ENCODE data around the gene THYN1.

Gene THYN1

GRCh38 chr11:134226806-134227325, 26.3 kb downstream of the THYN1 start:
- TF ChIP-seq GATA3 (IDR thresholded peaks at IDR 0.05; ENCODE audit: low read depth, low read length) (no peak), GATA2 (IDR thresholded peaks at IDR 0.05; ENCODE audit: low read depth, low read length) (no peak)

DNA sequence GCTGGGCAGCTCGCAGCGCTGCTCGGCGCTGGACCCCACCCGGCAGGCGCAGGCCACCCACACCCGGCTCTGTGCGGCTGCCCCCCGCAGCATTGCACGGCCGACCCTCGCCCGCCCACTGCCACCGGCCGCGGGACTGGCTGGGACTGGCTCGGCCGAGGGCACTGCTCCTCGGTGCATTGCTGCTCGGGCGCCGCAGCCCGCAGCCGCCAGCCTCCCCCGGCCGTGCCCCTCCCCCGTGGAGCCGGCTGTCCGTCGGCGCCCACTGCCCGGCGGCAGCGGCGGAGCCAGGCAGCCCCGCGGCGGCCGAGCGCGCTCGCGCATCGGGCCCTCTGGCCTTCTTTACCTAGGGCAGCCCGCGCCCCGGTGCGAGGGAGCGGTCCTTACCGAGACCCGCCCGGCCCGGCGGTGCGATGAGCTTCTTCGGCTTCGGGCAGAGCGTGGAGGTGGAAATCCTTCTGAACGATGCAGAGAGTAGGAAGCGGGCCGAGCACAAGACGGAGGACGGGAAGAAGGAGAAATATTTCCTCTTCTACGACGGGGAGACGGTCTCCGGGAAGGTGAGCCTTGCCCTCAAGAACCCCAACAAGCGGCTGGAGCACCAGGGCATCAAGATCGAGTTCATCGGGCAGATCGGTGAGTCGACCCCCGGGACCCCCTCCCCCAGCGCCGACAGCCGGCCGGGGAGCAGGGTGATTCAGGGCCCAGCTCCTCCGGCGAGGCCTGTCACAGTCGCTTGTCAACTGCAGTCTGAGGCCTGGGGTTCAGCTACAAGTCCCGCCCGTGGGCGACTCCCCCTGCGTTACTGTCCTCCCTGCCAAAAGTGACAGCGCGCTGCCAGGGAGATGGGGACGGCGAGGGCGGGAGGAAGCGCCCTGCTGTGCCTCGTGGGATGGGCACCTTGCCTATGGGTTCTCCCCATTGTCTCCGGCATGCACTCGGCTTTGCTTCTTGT, 28.2 kb downstream of the THYN1 start:
- TF ChIP-seq GATA3 (IDR thresholded peaks at IDR 0.05; ENCODE audit: low read depth, low read length) (no peak), GATA2 (IDR thresholded peaks at IDR 0.05; ENCODE audit: low read depth, low read length) (no peak)

DNA sequence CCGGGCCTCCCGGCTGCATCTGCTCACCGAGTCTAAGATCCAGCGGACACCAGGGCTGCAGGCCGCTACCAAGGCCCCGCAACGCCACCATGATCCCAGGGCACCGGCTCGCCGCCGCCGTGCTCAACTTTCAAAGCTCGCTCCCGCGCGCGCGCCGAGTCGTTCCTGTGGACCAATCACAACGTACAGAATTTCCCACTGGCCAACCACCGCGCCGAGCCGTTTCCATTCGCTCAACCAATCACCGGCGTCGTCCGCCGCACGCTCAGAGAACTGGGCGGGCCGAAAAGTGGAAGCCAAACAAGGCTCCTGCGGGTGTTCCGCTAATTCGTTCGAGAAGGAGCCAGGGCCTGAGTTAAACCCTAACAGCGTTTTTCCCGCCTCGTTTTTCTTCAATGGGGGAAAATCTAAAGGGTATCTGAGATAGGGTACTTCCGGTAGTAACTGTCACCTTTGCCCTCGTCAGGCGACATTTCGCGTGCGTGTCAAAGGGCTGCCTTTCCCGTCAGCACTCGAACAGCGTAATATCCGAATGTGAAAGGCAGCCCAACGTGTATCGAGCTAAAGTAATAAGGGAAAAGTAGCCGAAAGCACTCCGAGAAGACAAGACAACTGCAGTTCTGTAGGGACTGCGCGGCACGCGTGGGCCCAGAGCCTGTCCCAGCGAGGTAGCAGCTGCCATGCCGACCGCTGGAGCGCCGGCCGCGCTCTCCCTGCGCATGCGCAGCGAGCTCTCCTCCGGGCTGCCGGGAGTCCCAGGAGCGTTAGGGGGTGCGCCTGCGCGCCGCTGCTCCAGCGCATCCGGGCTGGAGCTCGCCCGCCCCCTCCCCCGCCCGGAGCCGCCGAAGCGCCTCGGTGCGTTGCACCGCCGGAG, 29.1 kb downstream of the THYN1 start, which contains the start of the genes NCAPD3 and VPS26B:
Gene NCAPD3, minus strand, starts transcription at position 132 of the 874 bp plus-strand sequence. Its CDS starts 41 bp downstream, at position 91.
Gene VPS26B, plus strand, starts transcription at position 836 of the 874 bp plus-strand sequence. CDS start 452 bp downstream, outside the sequence.
- TF ChIP-seq GATA2 (IDR thresholded peaks at IDR 0.05; ENCODE audit: low read depth, low read length) (no peak), GATA3 (IDR thresholded peaks at IDR 0.05; ENCODE audit: low read depth, low read length) (no peak)

DNA sequence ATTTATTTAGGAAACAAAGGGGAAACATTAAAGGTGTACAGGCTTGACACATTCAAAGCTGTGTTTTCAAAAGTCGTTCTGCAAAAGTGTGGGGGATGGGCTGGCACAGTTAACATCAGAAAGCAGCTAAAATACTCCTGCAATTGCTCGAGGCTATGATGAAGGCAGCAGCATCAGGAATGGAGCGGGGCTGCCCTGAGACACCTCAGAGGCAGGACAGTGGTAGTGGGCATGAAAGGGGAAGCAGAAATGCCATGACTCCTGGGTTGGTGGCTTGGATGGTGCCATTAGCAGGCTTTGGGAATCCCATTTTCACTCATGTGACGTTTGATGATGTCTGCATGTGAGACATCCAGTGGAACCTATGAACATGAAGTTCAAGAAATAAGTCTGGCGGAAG, 30.0 kb downstream of the THYN1 start:
- TF ChIP-seq GATA2 (IDR thresholded peaks at IDR 0.05; ENCODE audit: low read depth, low read length) (no peak), GATA3 (IDR thresholded peaks at IDR 0.05; ENCODE audit: low read depth, low read length) (no peak)

DNA sequence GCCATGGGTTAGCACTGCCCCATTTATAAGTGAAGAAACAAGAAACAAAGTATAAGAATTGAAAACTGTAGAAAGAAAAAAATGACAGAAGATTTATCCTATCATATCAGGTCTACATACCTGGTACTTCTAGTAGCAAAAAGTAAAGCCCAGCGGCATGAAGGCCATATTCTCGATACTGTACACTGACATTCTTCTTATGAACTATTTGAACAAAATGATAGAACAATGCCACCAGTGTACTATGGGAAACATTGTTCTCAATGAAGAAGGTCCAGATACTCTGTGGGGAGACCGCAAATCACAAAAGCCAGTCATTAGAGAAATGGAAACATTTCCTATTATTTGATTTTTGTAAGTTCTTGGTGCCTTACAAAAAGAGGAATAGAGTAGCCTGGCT, 36.3 kb downstream of the THYN1 start:
- TF ChIP-seq GATA2 (IDR thresholded peaks at IDR 0.05; ENCODE audit: low read depth, low read length), result no peak
- no peak for TF ChIP-seq GATA3 (IDR thresholded peaks at IDR 0.05; ENCODE audit: low read depth, low read length)

GRCh38 chr11:134215836-134216235, 37.3 kb downstream of the THYN1 start:
- no peak for TF ChIP-seq GATA2 (IDR thresholded peaks at IDR 0.05; ENCODE audit: low read depth, low read length)
- TF ChIP-seq GATA3 (IDR thresholded peaks at IDR 0.05; ENCODE audit: low read depth, low read length), result no peak

DNA sequence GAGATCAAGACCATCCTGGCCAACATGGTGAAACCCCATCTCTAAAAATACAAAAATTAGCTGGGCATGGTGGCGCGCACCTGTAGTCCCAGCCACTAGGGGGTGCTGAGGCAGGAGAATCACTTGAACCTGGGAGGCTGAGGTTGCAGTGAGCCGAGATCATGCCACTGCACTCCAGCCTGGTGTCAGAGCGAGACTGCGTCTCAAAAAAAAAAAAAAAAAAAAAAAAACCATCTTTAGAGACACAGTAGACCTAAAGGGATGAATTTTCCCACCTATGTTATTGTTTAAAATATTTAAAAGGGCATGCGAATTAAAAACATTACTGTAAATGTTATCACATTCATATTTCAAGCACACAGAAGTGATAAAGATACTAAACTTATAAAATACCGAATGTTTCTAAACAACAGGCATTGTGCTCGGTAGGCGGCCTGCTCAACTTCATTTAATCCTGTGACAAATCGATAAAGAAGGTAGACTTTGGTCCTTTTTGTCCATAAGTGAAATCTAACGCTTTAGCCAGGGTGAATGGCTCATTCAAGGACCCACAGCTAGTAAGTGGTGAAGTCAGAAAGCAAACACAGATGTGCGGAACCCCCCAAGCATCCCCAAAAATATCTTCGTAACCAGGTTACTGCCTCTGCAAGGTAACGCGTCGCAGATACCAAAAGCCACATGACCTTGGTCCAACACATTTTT, 45.5 kb downstream of the THYN1 start:
- TF ChIP-seq GATA3 (IDR thresholded peaks at IDR 0.05; ENCODE audit: low read depth, low read length), result no peak
- TF ChIP-seq GATA2 (IDR thresholded peaks at IDR 0.05; ENCODE audit: low read depth, low read length), result no peak

- TF ChIP-seq GATA2 (IDR thresholded peaks at IDR 0.05; ENCODE audit: low read depth, low read length), result peak; percentile 98
- TF ChIP-seq GATA3 (IDR thresholded peaks at IDR 0.05; ENCODE audit: low read depth, low read length), result peak; percentile 91
Observed at GRCh38 chr11:134206185-134206584, 47.0 kb downstream of the THYN1 start.

DNA sequence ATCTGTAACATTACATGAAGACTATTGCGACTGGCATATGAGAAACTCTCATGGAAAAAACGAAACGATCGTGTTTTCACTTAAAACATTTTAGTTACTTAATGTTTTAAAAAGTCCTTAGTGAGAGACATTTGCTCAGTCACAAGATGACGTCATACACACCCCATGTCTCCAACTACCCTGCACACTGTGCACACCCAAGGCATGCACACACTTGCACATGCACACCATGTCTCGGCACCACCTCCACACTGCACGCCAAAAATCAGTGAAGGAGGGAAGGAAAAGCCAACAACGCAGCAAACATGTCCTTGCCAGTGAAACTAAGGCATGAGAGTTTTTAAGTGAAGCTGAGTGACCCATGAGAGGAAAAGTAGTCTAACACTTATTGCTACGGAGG, 47.4 kb downstream of the THYN1 start:
- TF ChIP-seq GATA2 (IDR thresholded peaks at IDR 0.05; ENCODE audit: low read depth, low read length), result no peak
- TF ChIP-seq GATA3 (IDR thresholded peaks at IDR 0.05; ENCODE audit: low read depth, low read length), result no peak

- TF ChIP-seq GATA3 (IDR thresholded peaks at IDR 0.05; ENCODE audit: low read depth, low read length) (no peak), GATA2 (IDR thresholded peaks at IDR 0.05; ENCODE audit: low read depth, low read length) (no peak)
Observed at GRCh38 chr11:134202661-134203060, 50.5 kb downstream of the THYN1 start.

- TF ChIP-seq GATA3 (IDR thresholded peaks at IDR 0.05; ENCODE audit: low read depth, low read length) (no peak), GATA2 (IDR thresholded peaks at IDR 0.05; ENCODE audit: low read depth, low read length) (no peak)
Observed at GRCh38 chr11:134200688-134201087, 52.5 kb downstream of the THYN1 start.

DNA sequence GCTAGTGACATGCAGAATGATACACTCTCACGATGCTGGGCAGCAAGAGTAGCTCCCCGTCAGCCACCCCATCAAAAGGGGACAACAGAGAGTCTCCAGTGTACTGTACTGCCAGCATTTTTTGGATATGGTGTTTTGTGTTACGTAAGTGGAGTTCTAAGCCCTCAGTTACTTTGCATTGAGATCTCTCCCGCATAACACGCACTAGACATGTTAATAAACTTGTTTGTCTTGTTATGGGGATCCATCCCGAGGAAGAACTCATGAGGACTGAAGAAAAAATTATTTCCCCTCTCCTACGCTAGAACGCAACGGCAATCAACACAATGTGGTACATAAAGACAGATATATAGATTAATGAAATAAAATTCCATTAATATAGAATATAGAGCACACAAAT, 53.6 kb downstream of the THYN1 start:
- no peak for TF ChIP-seq GATA2 (IDR thresholded peaks at IDR 0.05; ENCODE audit: low read depth, low read length)
